Panc1 (cell line): Measurements from ENCODE around the gene TRIML2. TPM values are rescaled to one million over a fixed set of nuclear protein-coding genes. Genes with fewer than 3 reads are reported as not detected.
A peak's percentile ranks its signal among the peaks of the same experiment; 100 is the strongest.

ENCODE experiments used
- ATAC-seq: fragments of 200-7000 bp; cut with Tn5 transposase; 2 replicates; pipeline ENCODE4 v1.9.1; 2020; ENCODE audit warnings: mild to moderate bottlenecking, moderate library complexity
- BruUV-seq: library from RNA; stranded (reverse); fragments of 400-500 nt; replicated peaks from 2 replicates; lab custom pipeline; 2021; lab: Mats Ljungman, UMichigan
- CTCF ChIA-PET: fragments of 300-600 bp; sonication (Branson Sonifier 250); formaldehyde crosslinking; loops from one replicate; lab custom pipeline; 2022; ENCODE audit warnings: antibody characterized with exemption; lab: Charles Lee
- POLR2A ChIA-PET: fragments of 300-600 bp; sonication (Branson Sonifier 250); formaldehyde crosslinking; loops from one replicate; lab custom pipeline; 2022; ENCODE audit warnings: antibody characterized with exemption; lab: Charles Lee
- DNase-seq: peaks from one replicate; pipeline ENCODE4 v3.0.0-alpha.2; 2010; ENCODE audit warnings: low read depth, low spot score
- H3K27ac ChIP-seq: 2 replicates; pipeline ENCODE4 v1.5.1; 2011; ENCODE audit warnings: mild to moderate bottlenecking, low read length, inconsistent platforms
- H3K27me3 ChIP-seq: fragments of 200-500 bp; sonication (Bioruptor generic); 2 replicates; pipeline ENCODE4 v1.6.0; 2014; ENCODE audit warnings: low read length, inconsistent platforms; ENCODE audit not compliant: control insufficient read depth, insufficient read depth
- H3K36me3 ChIP-seq: fragments of 200-500 bp; sonication (Bioruptor generic); 2 replicates; pipeline ENCODE4 v1.5.1; 2014; ENCODE audit warnings: inconsistent platforms, mild to moderate bottlenecking, low read length, moderate library complexity; ENCODE audit not compliant: control insufficient read depth, insufficient read depth
- H3K4me1 ChIP-seq: 2 replicates; pipeline ENCODE4 v1.5.1; 2011; ENCODE audit warnings: inconsistent platforms, mild to moderate bottlenecking, low read length, moderate library complexity; ENCODE audit not compliant: control insufficient read depth, insufficient read depth
- H3K4me3 ChIP-seq, 2 experiments: 2 replicates each; pipeline ENCODE4 v1.5.1; 2011 to 2012; ENCODE audit warnings: low read depth in 2 of 2, low read length in 2 of 2, mild to moderate bottlenecking in 2 of 2, inconsistent platforms in 1 of 2, moderate library complexity in 1 of 2
- H3K9me3 ChIP-seq: fragments of 200-500 bp; sonication (Bioruptor generic); 2 replicates; pipeline ENCODE4 v1.5.1; 2014; ENCODE audit warnings: low read depth, mild to moderate bottlenecking, inconsistent platforms, low read length, moderate library complexity; ENCODE audit not compliant: control insufficient read depth, insufficient read depth
- CTCF ChIP-seq: fragments of 450-650 bp; IDR thresholded peaks from 2 replicates; pipeline ENCODE4 v1.5.1; 2017; ENCODE audit warnings: mild to moderate bottlenecking
- POLR2AphosphoS5 ChIP-seq: IDR thresholded peaks from 2 replicates; pipeline ENCODE4 v1.6.1; 2012; ENCODE audit warnings: mild to moderate bottlenecking, low read depth, low read length, moderate library complexity
- REST ChIP-seq, 2 experiments: IDR thresholded peaks; 2 replicates each; pipeline ENCODE4 v1.6.1; 2011 to 2012; ENCODE audit warnings: low read depth in 2 of 2, control low read depth in 1 of 2, low read length in 1 of 2, mild to moderate bottlenecking in 1 of 2, moderate library complexity in 1 of 2; ENCODE audit not compliant: insufficient read depth in 1 of 2
- SIN3A ChIP-seq: IDR thresholded peaks from 2 replicates; pipeline ENCODE4 v1.6.1; 2012; ENCODE audit warnings: low read depth, mild to moderate bottlenecking, low read length, moderate library complexity, borderline replicate concordance; ENCODE audit not compliant: insufficient read depth
- TCF7L2 ChIP-seq: IDR thresholded peaks from 2 replicates; pipeline ENCODE4 v1.6.1; 2011; ENCODE audit warnings: mild to moderate bottlenecking, low read depth, low read length, inconsistent platforms
- in situ Hi-C: cut with HindIII; loops from 2 replicates; pipeline ENCODE4 v1.10.0; 2016; ENCODE audit warnings: low sequenced_read_pairs, low pct_unique_long_range_greater_than_20kb
- intact Hi-C: fragments of 100-400 bp; cut with micrococcal nuclease; formaldehyde crosslinking; loops from one replicate; pipeline ENCODE4 v1.10.0; 2022; ENCODE audit not compliant: unreplicated experiment
- total RNA-seq: library from RNA; stranded (reverse); gene quantifications from one replicate; pipeline ENCODE4 v1.2.1, GENCODE V29; 2021; ENCODE audit not compliant: unreplicated experiment

TRIML2 gene
- total RNA-seq, 1 experiment from 2014 or later, result not detected

DNA sequence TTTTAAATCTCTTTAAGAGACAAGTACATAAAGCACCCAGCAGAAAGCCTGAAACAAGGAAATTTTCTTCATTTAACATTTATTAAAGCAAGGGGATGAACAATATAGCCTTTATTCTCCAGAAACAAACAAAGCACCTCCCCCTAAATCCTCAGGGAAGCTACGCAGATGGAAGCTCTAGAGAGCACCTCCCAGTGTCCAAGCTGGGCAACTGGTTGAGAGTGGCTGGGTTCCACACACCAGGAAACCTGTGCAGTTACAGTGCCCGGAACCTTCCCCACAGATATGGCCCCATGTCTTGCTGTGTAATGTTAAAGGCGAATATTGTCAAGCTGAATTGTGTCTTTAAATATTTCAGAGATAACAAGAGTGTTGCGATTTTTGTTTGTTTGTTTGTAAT lies 21.0 kb upstream of the TRIML2 start:
- no peak overlapping the region for H3K4me3 ChIP-seq
- in situ Hi-C loops (no loop called here), intact Hi-C loops (no loop called here)
- BruUV-seq, result no TSS peak
- CTCF ChIA-PET, result interaction anchor here (0.6 kb wide), 1 partner anchor 137 kb away, joined by 3 read pairs; no protein-coding TSS in a partner anchor
- no peak for ATAC-seq
- no peak overlapping the region for H3K27ac ChIP-seq
- H3K4me1 ChIP-seq, result no peaks in the 10 kb centered on the region
- no peaks in the 10 kb centered on the region for H3K27me3 ChIP-seq
- POLR2A ChIA-PET, result no interaction called here
- TF ChIP-seq SIN3A, result no peak
- TF ChIP-seq CTCF, result peak; percentile 15; the same call in 1 of the 2 replicates
- no peaks in the 10 kb centered on the region for H3K9me3 ChIP-seq
- no peaks in the 10 kb centered on the region for H3K36me3 ChIP-seq
- no peak for DNase-seq

- H3K27ac ChIP-seq, result no peak overlapping the region
- no peaks in the 10 kb centered on the region for H3K9me3 ChIP-seq
- TF ChIP-seq SIN3A (no peak), CTCF (no peak)
- peak; percentile 64 for DNase-seq
- no peaks in the 10 kb centered on the region for H3K4me1 ChIP-seq
- ChIA-PET POLR2A (no interaction called here), CTCF (no interaction called here)
- BruUV-seq, result no TSS peak
- H3K27me3 ChIP-seq, result no peaks in the 10 kb centered on the region
- peak; percentile 92 for ATAC-seq
- intact Hi-C loops, result no loop called here
- no peaks in the 10 kb centered on the region for H3K36me3 ChIP-seq
- in situ Hi-C loops, result no loop called here
- no peak overlapping the region for H3K4me3 ChIP-seq
These were observed 17.9 kb upstream of the TRIML2 start for GRCh38 chr4:188127214-188127874.

- Histone ChIP-seq H3K4me3 (no peak overlapping the region), H3K27me3 (no peaks in the 10 kb centered on the region), H3K4me1 (no peaks in the 10 kb centered on the region), H3K36me3 (no peaks in the 10 kb centered on the region), H3K27ac (no peak overlapping the region), H3K9me3 (no peaks in the 10 kb centered on the region)
- in situ Hi-C loops (no loop called here), intact Hi-C loops (no loop called here)
- no TSS peak for BruUV-seq
- ATAC-seq, result no peak
- DNase-seq, result no peak
- ChIA-PET POLR2A (no interaction called here), CTCF (no interaction called here)
- TF ChIP-seq TCF7L2 (no peak), CTCF (no peak), POLR2AphosphoS5 (no peak), REST (IDR thresholded peaks at IDR 0.05; ENCODE audit: insufficient read depth in 1 of 2, low read depth in 2 of 2, low read length in 1 of 2) (no peak), SIN3A (no peak)
These were observed 12.1 kb upstream of the TRIML2 start for GRCh38 chr4:188121530-188121929.
